Common myeloid progenitor, CD34-positive (primary cell): Measurements from ENCODE around the gene FHIT.

Experiments used
- CTCF ChIA-PET: fragments of 350-600 bp; sonication (Branson Sonifier 250); formaldehyde crosslinking; loops from one replicate; lab custom pipeline; 2021; ENCODE audit warnings: antibody characterized with exemption; lab: Charles Lee
- POLR2A ChIA-PET: fragments of 350-600 bp; sonication (Branson Sonifier 250); formaldehyde crosslinking; loops from one replicate; lab custom pipeline; 2021; ENCODE audit warnings: antibody characterized with exemption; lab: Charles Lee
- DNase-seq, 3 donors: peaks; one replicate each; pipeline versions ENCODE4 v3.0.0 to v3.0.0-alpha.2; 2013
- H3K27ac ChIP-seq, 2 experiments: 1 replicate in 1 of 2; 2 replicates in 1 of 2; pipeline ENCODE4 v1.7.0; 2013; ENCODE audit warnings: inconsistent platforms in 2 of 2, low read length in 2 of 2, mild to moderate bottlenecking in 2 of 2, low read depth in 1 of 2, moderate library complexity in 1 of 2; ENCODE audit not compliant: severe bottlenecking in 2 of 2, insufficient read depth in 1 of 2, poor library complexity in 1 of 2
- H3K27me3 ChIP-seq, 5 experiments: replicated peaks in 2 of 5; 1 replicate in 3 of 5; 2 replicates in 2 of 5; pipeline versions ENCODE4 v1.6.1 to v1.7.0; 2013; ENCODE audit warnings: low read length in 4 of 5, mild to moderate bottlenecking in 2 of 5, moderate library complexity in 2 of 5, inconsistent platforms in 1 of 5; ENCODE audit not compliant: insufficient read depth in 5 of 5, control insufficient read depth in 4 of 5
- H3K36me3 ChIP-seq, 4 experiments: 1 replicate in 2 of 4; 2 replicates in 2 of 4; pipeline versions ENCODE4 v1.6.1 to v1.7.0; 2013; ENCODE audit warnings: low read length in 3 of 4, control low read depth in 1 of 4, mild to moderate bottlenecking in 1 of 4; ENCODE audit not compliant: control insufficient read depth in 4 of 4, insufficient read depth in 4 of 4
- H3K4me1 ChIP-seq, 4 experiments: 1 replicate in 3 of 4; 2 replicates in 1 of 4; pipeline versions ENCODE4 v1.6.1 to v1.7.1; 2013; ENCODE audit warnings: low read length in 3 of 4, mild to moderate bottlenecking in 3 of 4, control low read depth in 1 of 4, inconsistent platforms in 1 of 4, moderate library complexity in 1 of 4; ENCODE audit not compliant: control insufficient read depth in 4 of 4, insufficient read depth in 4 of 4; ENCODE audit errors: control extremely low read depth in 1 of 4
- H3K4me3 ChIP-seq, 7 experiments: 1 replicate in 4 of 7; 2 replicates in 3 of 7; pipeline versions ENCODE4 v1.5.1 to v1.7.0; 2013; ENCODE audit warnings: mild to moderate bottlenecking in 7 of 7, low read length in 6 of 7, moderate library complexity in 6 of 7, inconsistent platforms in 2 of 7, low read depth in 2 of 7, control low read depth in 1 of 7; ENCODE audit not compliant: insufficient read depth in 4 of 7, control insufficient read depth in 1 of 7; ENCODE audit errors: extremely low read depth in 1 of 7
- H3K9me3 ChIP-seq, 5 experiments: 1 replicate in 4 of 5; 2 replicates in 1 of 5; pipeline versions ENCODE4 v1.6.1 to v1.7.1; 2013; ENCODE audit warnings: low read length in 4 of 5, mild to moderate bottlenecking in 2 of 5, inconsistent platforms in 1 of 5, low read depth in 1 of 5, moderate library complexity in 1 of 5; ENCODE audit not compliant: control insufficient read depth in 4 of 5, insufficient read depth in 2 of 5; ENCODE audit errors: control extremely low read depth in 1 of 5
- WGBS: methylation state at CpG from one replicate; pipeline ENCODE4 v1.1.5; 2013; ENCODE audit not compliant: insufficient coverage; 5-methylcytosine and 5-hydroxymethylcytosine counted together

FHIT gene

DNA sequence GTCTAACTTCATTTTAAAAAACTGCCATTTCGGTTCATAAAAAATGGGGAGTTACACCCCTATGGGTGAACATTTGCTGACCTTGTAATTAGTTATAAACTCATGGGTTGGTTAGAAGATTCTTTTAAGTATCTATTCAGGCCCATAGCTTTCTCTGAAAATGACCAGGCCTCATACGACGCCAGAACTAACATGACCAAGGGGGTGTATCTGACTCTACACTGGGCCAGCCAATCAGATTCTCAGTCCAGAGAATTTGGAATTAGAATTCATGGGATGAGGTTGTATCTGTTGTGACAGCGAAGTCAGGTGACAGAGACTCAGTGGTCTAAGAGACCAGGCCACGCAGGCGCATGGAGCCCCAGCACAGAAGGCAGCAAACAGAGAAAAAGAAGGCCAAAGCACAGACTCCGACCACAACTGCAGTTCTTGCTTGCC, 981.4 kb downstream of the FHIT start:
- no peak for DNase-seq

DNA sequence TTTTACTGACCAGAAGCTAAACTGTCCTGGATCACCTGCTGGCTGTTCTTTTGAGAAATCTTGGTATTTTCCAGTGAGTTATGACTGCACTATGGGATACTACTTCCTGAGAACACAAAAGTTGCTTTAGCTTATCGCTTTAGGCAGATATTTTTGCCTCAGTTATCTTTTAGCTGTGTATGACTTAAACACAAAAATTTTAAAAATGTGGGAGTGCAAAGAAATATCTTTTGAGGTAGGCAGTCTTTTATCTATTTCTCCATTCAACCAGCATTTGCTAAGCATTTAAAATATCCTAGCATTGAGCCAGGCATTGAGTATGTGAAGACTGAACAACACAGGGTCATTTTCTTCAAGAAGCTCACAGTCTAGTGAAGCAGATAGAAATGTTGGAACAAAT, 981.9 kb downstream of the FHIT start:
- Histone ChIP-seq H3K4me1 (no peaks in the 10 kb centered on the region), H3K4me3 (no peak overlapping the region), H3K9me3 (no peaks in the 10 kb centered on the region), H3K27ac (no peak overlapping the region), H3K27me3 (no peaks in the 10 kb centered on the region), H3K36me3 (no peaks in the 10 kb centered on the region)
- ChIA-PET POLR2A (no interaction called here), CTCF (no interaction called here)
- WGBS, result 80% methylated on average over 1 of the region's 1 CpG
- DNase-seq, result no peak

More for the DNA sequence above, 981.4 kb downstream of the FHIT start:
- Histone ChIP-seq H3K36me3 (no peaks in the 10 kb centered on the region), H3K27me3 (no peaks in the 10 kb centered on the region), H3K27ac (no peak overlapping the region), H3K4me1 (no peaks in the 10 kb centered on the region), H3K9me3 (no peaks in the 10 kb centered on the region), H3K4me3 (no peak overlapping the region)
- CTCF ChIA-PET, result no interaction called here
- POLR2A ChIA-PET, result no interaction called here
- 100% methylated on average over 7 of the region's 7 CpGs for WGBS

DNA sequence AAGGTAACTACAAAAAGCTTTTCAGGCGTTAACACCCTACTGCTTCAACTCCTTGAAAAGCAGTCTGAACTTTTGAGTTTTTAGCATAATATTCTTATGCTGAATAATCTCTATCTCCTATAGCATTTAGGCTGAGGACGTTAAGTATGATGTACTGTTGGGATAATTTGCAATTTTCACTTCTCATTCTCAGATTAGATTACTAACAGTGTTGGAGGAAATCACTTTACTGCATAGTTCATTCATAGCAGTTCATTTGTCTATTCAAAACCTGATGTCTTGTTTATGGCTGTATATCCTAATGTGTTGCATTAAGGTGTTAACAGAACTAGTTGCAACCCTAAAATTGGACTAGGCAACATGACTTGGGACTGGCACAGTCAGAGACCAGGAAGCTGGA, 983.1 kb downstream of the FHIT start:
- WGBS, result no CpG with 5 or more reads among the region's 2 CpGs
- Histone ChIP-seq H3K4me3 (no peak overlapping the region), H3K27ac (no peak overlapping the region), H3K27me3 (no peaks in the 10 kb centered on the region), H3K9me3 (no peaks in the 10 kb centered on the region), H3K36me3 (no peaks in the 10 kb centered on the region), H3K4me1 (no peaks in the 10 kb centered on the region)
- ChIA-PET POLR2A (no interaction called here), CTCF (no interaction called here)
- DNase-seq, result no peak

DNA sequence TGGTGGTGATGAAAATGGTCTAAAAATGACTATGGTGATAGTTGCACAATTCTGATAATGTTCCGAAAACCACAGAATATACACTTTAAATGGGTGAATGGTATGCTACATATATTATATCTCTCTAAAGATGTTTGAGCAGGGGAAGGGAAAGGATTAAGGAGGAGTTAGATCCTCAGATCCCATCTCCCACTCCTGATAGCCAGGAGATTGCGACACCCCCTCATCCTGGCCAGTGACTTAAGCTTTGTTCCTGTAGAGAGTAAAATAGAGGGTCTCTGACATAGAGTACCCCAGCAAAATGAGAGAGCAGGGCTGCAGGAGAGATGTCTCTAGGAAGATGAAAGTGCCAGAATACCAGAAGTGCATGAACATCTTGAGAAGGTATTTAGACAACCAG, 984.8 kb downstream of the FHIT start:
- Histone ChIP-seq H3K27ac (no peak overlapping the region), H3K4me1 (peaks cover 0 to 3% (median 0%) of the 10 kb centered on the region in 4 experiments), H3K27me3 (no peaks in the 10 kb centered on the region), H3K9me3 (peaks cover 0 to 4% (median 0%) of the 10 kb centered on the region in 5 experiments), H3K4me3 (no peak overlapping the region), H3K36me3 (no peaks in the 10 kb centered on the region)
- CTCF ChIA-PET, result no interaction called here
- POLR2A ChIA-PET, result no interaction called here
- DNase-seq, result no peak
- WGBS, result no CpG with 5 or more reads among the region's 2 CpGs

DNA sequence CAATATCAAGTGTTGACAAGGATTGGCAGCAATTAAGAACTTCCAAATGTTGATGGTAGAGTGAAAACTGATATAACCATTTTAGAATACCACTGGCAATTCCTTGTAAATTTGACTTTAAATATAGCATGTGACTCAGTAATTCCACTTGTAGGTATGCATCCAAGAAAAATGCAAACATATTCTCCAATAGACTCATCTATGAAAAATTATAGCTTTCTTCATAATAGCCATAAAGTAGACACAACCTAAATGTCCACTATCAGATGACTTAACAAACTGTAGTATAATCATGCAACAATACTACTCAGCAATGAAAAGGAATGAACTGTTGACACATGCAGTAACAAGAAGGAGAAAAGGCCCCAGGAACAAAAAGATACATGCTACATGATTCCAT, 988.1 kb downstream of the FHIT start:
- H3K4me1 ChIP-seq, result peaks cover 0 to 12% (median 4%) of the 10 kb centered on the region in 4 experiments
- no peaks in the 10 kb centered on the region for H3K27me3 ChIP-seq
- POLR2A ChIA-PET, result interaction anchor here (0.6 kb wide), 1 partner anchor 69 kb away, joined by 6 read pairs; no protein-coding TSS in a partner anchor
- no peak for DNase-seq
- peaks cover 0 to 4% (median 0%) of the 10 kb centered on the region in 5 experiments for H3K9me3 ChIP-seq
- no peak overlapping the region for H3K4me3 ChIP-seq
- CTCF ChIA-PET, result no interaction called here
- no peaks in the 10 kb centered on the region for H3K36me3 ChIP-seq
- H3K27ac ChIP-seq, result no peak overlapping the region

DNA sequence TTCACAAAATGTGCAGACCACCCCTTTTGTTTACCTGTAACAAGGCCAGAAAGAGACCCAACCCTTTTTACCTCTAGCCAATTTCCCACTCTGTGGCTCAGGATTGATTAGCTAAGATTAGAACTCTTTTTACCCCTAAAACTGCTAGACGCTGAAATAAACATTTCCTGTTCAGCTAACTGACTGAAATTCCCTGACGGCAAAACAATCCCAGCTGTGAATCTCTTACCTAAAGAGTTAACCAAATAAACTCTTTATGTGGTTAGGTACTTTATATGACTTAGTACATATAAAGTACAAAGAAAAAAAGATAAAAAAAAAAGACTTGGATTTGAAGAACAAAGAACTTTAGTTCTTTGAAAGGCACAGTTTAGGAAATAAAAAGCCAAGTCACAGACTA, 988.7 kb downstream of the FHIT start:
- H3K27ac ChIP-seq, result no peak overlapping the region
- DNase-seq, result no peak
- peaks cover 0 to 4% (median 0%) of the 10 kb centered on the region in 5 experiments for H3K9me3 ChIP-seq
- no CpG with 5 or more reads among the region's 2 CpGs for WGBS
- ChIA-PET POLR2A (no interaction called here), CTCF (no interaction called here)
- no peak overlapping the region for H3K4me3 ChIP-seq
- H3K4me1 ChIP-seq, result peaks cover 0 to 12% (median 4%) of the 10 kb centered on the region in 4 experiments
- H3K27me3 ChIP-seq, result no peaks in the 10 kb centered on the region
- H3K36me3 ChIP-seq, result no peaks in the 10 kb centered on the region

DNA sequence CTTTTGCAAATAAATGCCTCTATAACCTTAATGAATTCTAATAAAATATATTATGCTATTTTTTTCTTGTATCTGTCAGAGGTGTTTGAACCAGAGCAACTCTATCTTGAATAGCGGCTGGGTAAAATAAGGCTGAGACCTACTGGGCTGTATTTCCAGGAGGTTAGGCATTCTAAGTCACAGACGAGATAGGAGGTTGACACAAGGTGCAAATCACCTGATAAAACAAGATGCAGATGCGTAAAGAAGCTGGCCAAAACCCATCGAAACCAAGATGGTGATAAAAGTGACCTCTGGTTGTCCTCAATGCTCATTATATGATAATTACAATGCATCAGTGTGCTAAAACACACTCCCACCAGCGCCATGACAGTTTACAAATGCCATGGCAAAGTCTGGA, 990.7 kb downstream of the FHIT start:
- POLR2A ChIA-PET, result no interaction called here
- peaks cover 0 to 4% (median 0%) of the 10 kb centered on the region in 5 experiments for H3K9me3 ChIP-seq
- CTCF ChIA-PET, result no interaction called here
- 50% methylated on average over 4 of the region's 5 CpGs for WGBS
- H3K27me3 ChIP-seq, result no peaks in the 10 kb centered on the region
- peaks cover 0 to 12% (median 4%) of the 10 kb centered on the region in 4 experiments for H3K4me1 ChIP-seq
- no peak for DNase-seq
- H3K4me3 ChIP-seq, result no peak overlapping the region
- no peaks in the 10 kb centered on the region for H3K36me3 ChIP-seq
- no peak overlapping the region for H3K27ac ChIP-seq
